HCT116 (cell line): ENCODE measurements around the gene OR56A4. TPM values are rescaled to one million over a fixed set of nuclear protein-coding genes. Genes with fewer than 3 reads are reported as not detected.

Source experiments
- ATAC-seq: fragments of 200-7000 bp; cut with Tn5 transposase; 2 replicates; pipeline ENCODE4 v1.9.1; 2020; ENCODE audit warnings: mild to moderate bottlenecking, moderate library complexity
- BruUV-seq: library from RNA; stranded (reverse); fragments of 400-500 nt; replicated peaks from 2 replicates; lab custom pipeline; 2021; lab: Mats Ljungman, UMichigan
- CTCF ChIA-PET: fragments of 300-600 bp; sonication (Branson Sonifier 250); formaldehyde crosslinking; loops from one replicate; lab custom pipeline; 2021; ENCODE audit warnings: antibody characterized with exemption; lab: Charles Lee
- POLR2A ChIA-PET: fragments of 300-600, 350-600 bp; sonication (Branson Sonifier 250); formaldehyde crosslinking; loops from one replicate; lab custom pipeline; 2021; ENCODE audit warnings: antibody characterized with exemption; lab: Charles Lee
- RAD21 ChIA-PET, 2 experiments: fragments of 300-600 bp; sonication (Branson Sonifier 250); formaldehyde crosslinking; loops; one replicate each; lab custom pipeline; 2023; ENCODE audit warnings: low total read pairs in 2 of 2; ENCODE audit not compliant: uncharacterized antibody in 2 of 2, unreplicated experiment in 2 of 2, low non-redundant PET in 1 of 2; lab: Charles Lee
- DNase-seq: peaks from one replicate; pipeline ENCODE4 v3.0.0-alpha.2; 2010; ENCODE audit warnings: low read depth, low spot score
- H2AFZ ChIP-seq: fragments of 200-600 bp; shearing (Covaris generic), sonication (generic); 2 replicates; pipeline ENCODE4 v1.6.1; 2017; ENCODE audit warnings: low read depth, mixed run types, mixed read lengths, antibody characterized with exemption, low read length; ENCODE audit not compliant: poor library complexity, severe bottlenecking
- H3K27ac ChIP-seq: 2 replicates; pipeline ENCODE4 v1.5.1; 2012; ENCODE audit warnings: low read depth, low read length
- H3K27me3 ChIP-seq: fragments of 200-600 bp; sonication (generic); 2 replicates; pipeline ENCODE4 v1.6.1; 2016; ENCODE audit warnings: mixed run types, low read length, mixed read lengths; ENCODE audit not compliant: insufficient read depth
- H3K36me3 ChIP-seq, 2 experiments: fragments of 200-500 bp in 1 of 2; fragments of 200-600 bp in 1 of 2; sonication (Bioruptor generic) in 1 of 2; sonication (generic) in 1 of 2; 2 replicates each; pipeline versions ENCODE4 v1.5.1 to v1.6.1; 2014 to 2016; ENCODE audit warnings: low read length in 2 of 2, inconsistent platforms in 1 of 2, mixed read lengths in 1 of 2, mixed run types in 1 of 2; ENCODE audit not compliant: insufficient read depth in 2 of 2, control insufficient read depth in 1 of 2
- H3K4me1 ChIP-seq, 2 experiments: fragments of 200-600 bp in 1 of 2; sonication (generic) in 1 of 2; 2 replicates each; pipeline versions ENCODE4 v1.5.1 to v1.6.1; 2012 to 2017; ENCODE audit warnings: low read length in 2 of 2, inconsistent platforms in 1 of 2, mild to moderate bottlenecking in 1 of 2, mixed read lengths in 1 of 2, mixed run types in 1 of 2, moderate library complexity in 1 of 2; ENCODE audit not compliant: insufficient read depth in 2 of 2, control insufficient read depth in 1 of 2
- H3K4me2 ChIP-seq: fragments of 200-600 bp; sonication (generic); 2 replicates; pipeline ENCODE4 v1.6.1; 2017; ENCODE audit warnings: mixed run types, low read length, mixed read lengths
- H3K4me3 ChIP-seq, 2 experiments: fragments of 200-600 bp in 1 of 2; sonication (generic) in 1 of 2; replicated peaks in 1 of 2; 2 replicates each; pipeline ENCODE4 v1.5.1; 2011 to 2016; ENCODE audit warnings: low read length in 2 of 2, control low read depth in 1 of 2, low read depth in 1 of 2, mild to moderate bottlenecking in 1 of 2, mixed read lengths in 1 of 2, mixed run types in 1 of 2
- H3K79me2 ChIP-seq: fragments of 200-600 bp; sonication (generic); 2 replicates; pipeline ENCODE4 v1.6.1; 2017; ENCODE audit warnings: mild to moderate bottlenecking, mixed run types, low read length, moderate library complexity, mixed read lengths; ENCODE audit not compliant: insufficient read depth
- H3K9ac ChIP-seq: fragments of 200-600 bp; sonication (generic); 2 replicates; pipeline ENCODE4 v1.6.1; 2016; ENCODE audit warnings: low read length, mixed read lengths
- H3K9me2 ChIP-seq: fragments of 200-600 bp; sonication (generic), shearing (Covaris generic); 2 replicates; pipeline ENCODE4 v1.6.1; 2017; ENCODE audit warnings: mixed run types, mild to moderate bottlenecking, moderate library complexity; ENCODE audit not compliant: insufficient read depth
- H3K9me3 ChIP-seq, 2 experiments: fragments of 200-500 bp in 1 of 2; fragments of 200-600 bp in 1 of 2; sonication (Bioruptor generic) in 1 of 2; sonication (generic) in 1 of 2; 2 replicates each; pipeline ENCODE4 v1.6.1; 2014 to 2017; ENCODE audit warnings: low read length in 2 of 2, mixed read lengths in 2 of 2, inconsistent platforms in 1 of 2, low read depth in 1 of 2, mild to moderate bottlenecking in 1 of 2, mixed run types in 1 of 2, moderate library complexity in 1 of 2; ENCODE audit not compliant: control insufficient read depth in 1 of 2, insufficient read depth in 1 of 2
- H4K20me1 ChIP-seq: fragments of 200-600 bp; sonication (generic), shearing (Covaris generic); 2 replicates; pipeline ENCODE4 v1.6.1; 2017; ENCODE audit warnings: mixed run types, mild to moderate bottlenecking, moderate library complexity; ENCODE audit not compliant: insufficient read depth
- CEBPB ChIP-seq: IDR thresholded peaks from 2 replicates; pipeline ENCODE4 v1.6.1; 2012; ENCODE audit warnings: low read depth
- ELF1 ChIP-seq: IDR thresholded peaks from 2 replicates; pipeline ENCODE4 v1.6.1; 2012; ENCODE audit warnings: low read depth, borderline replicate concordance
- EZH2 ChIP-seq: fragments of 200-600 bp; sonication (generic); IDR thresholded peaks from 2 replicates; pipeline ENCODE4 v1.6.1; 2017; ENCODE audit warnings: antibody characterized with exemption, mixed run types
- EZH2phosphoT487 ChIP-seq: fragments of 200-600 bp; IDR thresholded peaks from 2 replicates; pipeline ENCODE4 v1.6.1; 2018; ENCODE audit warnings: antibody characterized with exemption, borderline replicate concordance
- FOSL1 ChIP-seq: IDR thresholded peaks from 2 replicates; pipeline ENCODE4 v1.6.1; 2012; ENCODE audit warnings: low read depth
- JUND ChIP-seq: IDR thresholded peaks from 2 replicates; pipeline ENCODE4 v1.6.1; 2012
- POLR2A ChIP-seq: IDR thresholded peaks from 2 replicates; pipeline ENCODE4 v1.7.0; 2011; ENCODE audit warnings: borderline replicate concordance; ENCODE audit not compliant: insufficient read depth, insufficient read length; ENCODE audit errors: extremely low read depth
- POLR2AphosphoS5 ChIP-seq: IDR thresholded peaks from 2 replicates; pipeline ENCODE4 v1.6.1; 2011; ENCODE audit warnings: mild to moderate bottlenecking, low read depth, low read length, moderate library complexity
- SRF ChIP-seq: IDR thresholded peaks from 2 replicates; pipeline ENCODE4 v1.6.1; 2012; ENCODE audit warnings: low read depth
- TCF7L2 ChIP-seq: IDR thresholded peaks from 2 replicates; pipeline ENCODE4 v1.7.0; 2011; ENCODE audit warnings: borderline replicate concordance, inconsistent platforms; ENCODE audit not compliant: insufficient read depth, insufficient read length; ENCODE audit errors: extremely low read depth
- YY1 ChIP-seq: IDR thresholded peaks from 2 replicates; pipeline ENCODE4 v1.6.1; 2011; ENCODE audit warnings: low read length, low read depth, moderate library complexity, mild to moderate bottlenecking; ENCODE audit not compliant: insufficient replicate concordance; ENCODE audit errors: extremely low read depth
- intact Hi-C: fragments of 100-400 bp; cut with micrococcal nuclease; formaldehyde crosslinking; loops from 2 replicates; pipeline ENCODE4 v1.10.0; 2022
- total RNA-seq: library from RNA; stranded (reverse); gene quantifications from one replicate; pipeline ENCODE4 v1.2.1, GENCODE V29; 2021; ENCODE audit not compliant: unreplicated experiment
- TF ChIP-seq, protein P1 (sequence below): IDR thresholded peaks from 2 replicates; pipeline ENCODE4 v1.6.1; 2012
- TF ChIP-seq, protein P2 (sequence below), 3 experiments: fragments of 200-600 bp in 1 of 3; sonication (generic) in 1 of 3; IDR thresholded peaks in 2 of 3; conservative IDR thresholded peaks in 1 of 3; 2 replicates each; pipeline ENCODE4 v1.5.1; 2012 to 2017; ENCODE audit warnings: low read depth in 2 of 3, low read length in 2 of 3, antibody characterized with exemption in 1 of 3, borderline replicate concordance in 1 of 3, control low read depth in 1 of 3, mild to moderate bottlenecking in 1 of 3, mixed read lengths in 1 of 3, mixed run types in 1 of 3, moderate library complexity in 1 of 3; ENCODE audit not compliant: insufficient read depth in 1 of 3

Gene OR56A4
- total RNA-seq, 1 experiment from 2014 or later: not detected

DNA sequence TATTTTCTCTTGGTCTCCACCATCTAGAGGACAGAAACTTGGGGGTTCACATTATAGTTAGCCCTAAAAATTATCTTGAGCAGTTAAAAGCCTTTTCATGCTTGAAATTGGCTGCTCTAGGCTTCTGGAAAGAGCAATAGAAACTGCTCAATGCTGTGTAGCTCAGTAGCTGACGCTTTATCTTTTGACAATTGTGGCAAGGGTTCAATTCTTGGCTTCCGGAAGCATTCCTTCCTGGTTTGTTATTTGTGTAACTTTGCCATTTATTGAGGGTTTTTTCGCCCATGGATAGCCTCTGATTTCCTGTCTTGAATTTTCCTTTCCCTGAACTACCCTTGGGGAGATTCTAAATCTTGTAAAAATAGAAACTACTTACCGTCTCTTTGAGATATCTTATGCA, 34.1 kb upstream of the OR56A4 start:
- Histone ChIP-seq H3K36me3 (no peaks in the 10 kb centered on the region; a peak in 1 of 4 replicates), H3K27me3 (peaks cover 76% of the 10 kb centered on the region), H3K9ac (no peak overlapping the region), H3K9me3 (no peaks in the 10 kb centered on the region), H4K20me1 (no peaks in the 10 kb centered on the region; the same call in 1 of the 2 replicates), H3K79me2 (no peaks in the 10 kb centered on the region), H3K27ac (no peak overlapping the region), H2AFZ (no peak overlapping the region), H3K4me1 (no peaks in the 10 kb centered on the region), H3K4me2 (no peak overlapping the region), H3K9me2 (no peaks in the 10 kb centered on the region), H3K4me3 (no peak overlapping the region)
- TF ChIP-seq POLR2A (no peak), POLR2AphosphoS5 (no peak), TCF7L2 (no peak), YY1 (no peak), CEBPB (no peak), SRF (no peak), EZH2phosphoT487 (no peak), EZH2 (no peak), ELF1 (no peak), FOSL1 (no peak), JUND (no peak)
- TF ChIP-seq, protein P1, sequence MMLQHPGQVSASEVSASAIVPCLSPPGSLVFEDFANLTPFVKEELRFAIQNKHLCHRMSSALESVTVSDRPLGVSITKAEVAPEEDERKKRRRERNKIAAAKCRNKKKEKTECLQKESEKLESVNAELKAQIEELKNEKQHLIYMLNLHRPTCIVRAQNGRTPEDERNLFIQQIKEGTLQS: no peak
- TF ChIP-seq, protein P2, sequence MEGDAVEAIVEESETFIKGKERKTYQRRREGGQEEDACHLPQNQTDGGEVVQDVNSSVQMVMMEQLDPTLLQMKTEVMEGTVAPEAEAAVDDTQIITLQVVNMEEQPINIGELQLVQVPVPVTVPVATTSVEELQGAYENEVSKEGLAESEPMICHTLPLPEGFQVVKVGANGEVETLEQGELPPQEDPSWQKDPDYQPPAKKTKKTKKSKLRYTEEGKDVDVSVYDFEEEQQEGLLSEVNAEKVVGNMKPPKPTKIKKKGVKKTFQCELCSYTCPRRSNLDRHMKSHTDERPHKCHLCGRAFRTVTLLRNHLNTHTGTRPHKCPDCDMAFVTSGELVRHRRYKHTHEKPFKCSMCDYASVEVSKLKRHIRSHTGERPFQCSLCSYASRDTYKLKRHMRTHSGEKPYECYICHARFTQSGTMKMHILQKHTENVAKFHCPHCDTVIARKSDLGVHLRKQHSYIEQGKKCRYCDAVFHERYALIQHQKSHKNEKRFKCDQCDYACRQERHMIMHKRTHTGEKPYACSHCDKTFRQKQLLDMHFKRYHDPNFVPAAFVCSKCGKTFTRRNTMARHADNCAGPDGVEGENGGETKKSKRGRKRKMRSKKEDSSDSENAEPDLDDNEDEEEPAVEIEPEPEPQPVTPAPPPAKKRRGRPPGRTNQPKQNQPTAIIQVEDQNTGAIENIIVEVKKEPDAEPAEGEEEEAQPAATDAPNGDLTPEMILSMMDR (IDR thresholded peaks at IDR 0.05 in 2 of 3, conservative IDR thresholded peaks at IDR 0.05 in 1 of 3; ENCODE audit: borderline replicate concordance in 1 of 3, insufficient read depth in 1 of 3, low read depth in 2 of 3, low read length in 2 of 3): no peak
- ATAC-seq: no peak
- intact Hi-C loops: no loop called here
- POLR2A ChIA-PET: no interaction called here
- RAD21 ChIA-PET: no interaction called here
- no TSS peak for BruUV-seq
- no peak for DNase-seq
- CTCF ChIA-PET: no interaction called here
